ENCODE results near the gene CENATAC.

GRCh38 chr11:118998822-118999221 lies 884 bp downstream of the CENATAC start:
- no peak for TF ChIP-seq CTCF (IDR thresholded peaks at IDR 0.05; ENCODE audit: low read depth, low read length, missing input control)
- TF ChIP-seq REST (IDR thresholded peaks at IDR 0.05): no peak
- no peak for TF ChIP-seq GABPA (IDR thresholded peaks at IDR 0.05 in 1 of 2, conservative IDR thresholded peaks at IDR 0.05 in 1 of 2)

Data from liver (tissue), 3 donors.